Activated naive CD4-positive, alpha-beta T cell (primary cell): ENCODE measurements around the gene VIP.
"Not testable (repeated sequence)": the region's sequence is repeated elsewhere in the genome, so short reads cannot be mapped to it uniquely, and the experiment has no call there.

Experiments
- DNase-seq, 4 experiments: peaks; one replicate each; lab custom pipeline; 2025; lab: John Stamatoyannopoulos, UW

Gene VIP

GRCh38 chr6:152750694-152751093 is at the start of gene VIP:
Gene VIP, plus strand, starts transcription at chr6:152750797. Its CDS starts 1,381 bp downstream, at chr6:152752178.
- DNase-seq = no peak

- no peak for DNase-seq
Observed at GRCh38 chr6:152701081-152701862, 49.3 kb upstream of the VIP start.

GRCh38 chr6:152701863-152702401 is 48.7 kb upstream of the VIP start:
- DNase-seq = no peak

- DNase-seq = not testable (repeated sequence)
Observed at GRCh38 chr6:152703750-152704149, 46.8 kb upstream of the VIP start.

- no peak for DNase-seq
Observed at GRCh38 chr6:152705327-152705726, 45.3 kb upstream of the VIP start.

- no peak for DNase-seq
Observed at GRCh38 chr6:152716322-152716721, 34.3 kb upstream of the VIP start.

- DNase-seq = no peak
Observed at GRCh38 chr6:152720974-152721373, 29.6 kb upstream of the VIP start.

GRCh38 chr6:152721956-152722355 is 28.6 kb upstream of the VIP start:
- DNase-seq = no peak

GRCh38 chr6:152723398-152723797 is 27.2 kb upstream of the VIP start:
- DNase-seq = no peak

GRCh38 chr6:152726313-152726712 is 24.3 kb upstream of the VIP start:
- DNase-seq = no peak

GRCh38 chr6:152727507-152727906 is 23.1 kb upstream of the VIP start:
- no peak for DNase-seq

GRCh38 chr6:152734630-152735029 is 16.0 kb upstream of the VIP start:
- no peak for DNase-seq

GRCh38 chr6:152736687-152737273 is 13.8 kb upstream of the VIP start:
- DNase-seq = no peak

GRCh38 chr6:152745509-152746171 is 5.0 kb upstream of the VIP start:
- DNase-seq = no peak

- DNase-seq = no peak
Observed at GRCh38 chr6:152746172-152746553, 4.4 kb upstream of the VIP start.

GRCh38 chr6:152748843-152749242 is 1.8 kb upstream of the VIP start:
- DNase-seq = no peak

- DNase-seq = no peak
Observed at GRCh38 chr6:152749336-152749735, 1.3 kb upstream of the VIP start.

GRCh38 chr6:152765331-152765730 is 14.7 kb downstream of the VIP start:
- DNase-seq = no peak

GRCh38 chr6:152769159-152769558 is 18.6 kb downstream of the VIP start:
- DNase-seq = no peak

GRCh38 chr6:152769993-152770392 is 19.4 kb downstream of the VIP start:
- DNase-seq = no peak

GRCh38 chr6:152771061-152771687 is 20.6 kb downstream of the VIP start:
- DNase-seq = no peak

GRCh38 chr6:152775428-152775827 is 24.8 kb downstream of the VIP start:
- no peak for DNase-seq
